HG02885 (cell line): ENCODE data around the gene KPNA1.
A peak's percentile ranks its signal among the peaks of the same experiment; 100 is the strongest.
"Not testable (repeated sequence)": the region's sequence is repeated elsewhere in the genome, so short reads cannot be mapped to it uniquely, and the experiment has no call there.

Experiments
- ATAC-seq: cut with Tn5 transposase; IDR thresholded peaks from one replicate; pipeline ENCODE4 v1.9.1; 2021; ENCODE audit warnings: mild to moderate bottlenecking; ENCODE audit not compliant: unreplicated experiment, poor library complexity

KPNA1 gene

DNA sequence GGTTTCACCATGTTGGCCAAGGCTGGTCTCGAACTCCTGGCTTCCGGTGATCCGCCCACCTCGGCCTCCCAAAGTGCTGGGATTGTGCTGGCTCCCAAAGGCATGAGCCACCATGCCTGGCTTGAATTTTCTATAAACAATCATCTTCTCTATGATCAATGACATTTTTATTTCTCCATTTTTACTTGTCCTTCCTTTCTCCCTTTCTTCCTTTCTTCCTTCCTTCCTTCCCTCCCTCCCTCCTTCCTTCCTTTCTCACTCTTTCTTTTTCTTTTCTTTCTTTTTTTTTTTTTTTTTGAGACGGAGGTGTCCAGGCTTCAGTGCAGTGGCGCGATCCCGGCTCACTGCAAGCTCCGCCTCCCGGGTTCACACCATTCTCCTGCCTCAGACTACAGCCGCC lies 8.6 kb upstream of the KPNA1 start:
- ATAC-seq = no peak

GRCh38 chr3:122520861-122521260 lies 6.1 kb upstream of the KPNA1 start:
- ATAC-seq = no peak

GRCh38 chr3:122519693-122520092 lies 5.0 kb upstream of the KPNA1 start:
- no peak for ATAC-seq

DNA sequence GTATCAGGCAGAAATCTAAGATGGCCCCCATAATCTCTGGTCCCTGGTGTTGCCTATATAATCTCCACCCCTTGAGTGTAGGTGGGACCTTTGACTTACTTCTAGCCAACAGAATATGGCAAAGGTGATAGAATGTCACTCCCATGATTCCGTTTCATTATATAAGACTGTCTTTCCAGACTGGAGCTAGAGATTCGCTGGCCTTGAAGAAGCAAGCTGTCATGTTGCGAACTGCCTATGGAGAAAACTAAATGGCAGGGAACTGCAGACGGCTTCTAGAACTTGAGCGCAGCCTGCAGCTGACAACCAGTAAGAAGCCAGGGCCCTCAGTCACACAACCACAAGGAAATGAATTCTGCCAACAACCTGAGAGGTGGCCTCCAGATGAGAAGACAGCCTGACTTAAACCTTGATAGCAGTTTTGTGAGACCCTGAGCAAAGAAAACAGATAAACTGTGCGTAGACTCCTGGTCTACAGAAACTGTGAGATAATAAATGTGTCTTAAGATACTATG lies 2.2 kb upstream of the KPNA1 start:
- no peak for ATAC-seq

- ATAC-seq = no peak
Measured at GRCh38 chr3:122515870-122516269, 1.1 kb upstream of the KPNA1 start.

DNA sequence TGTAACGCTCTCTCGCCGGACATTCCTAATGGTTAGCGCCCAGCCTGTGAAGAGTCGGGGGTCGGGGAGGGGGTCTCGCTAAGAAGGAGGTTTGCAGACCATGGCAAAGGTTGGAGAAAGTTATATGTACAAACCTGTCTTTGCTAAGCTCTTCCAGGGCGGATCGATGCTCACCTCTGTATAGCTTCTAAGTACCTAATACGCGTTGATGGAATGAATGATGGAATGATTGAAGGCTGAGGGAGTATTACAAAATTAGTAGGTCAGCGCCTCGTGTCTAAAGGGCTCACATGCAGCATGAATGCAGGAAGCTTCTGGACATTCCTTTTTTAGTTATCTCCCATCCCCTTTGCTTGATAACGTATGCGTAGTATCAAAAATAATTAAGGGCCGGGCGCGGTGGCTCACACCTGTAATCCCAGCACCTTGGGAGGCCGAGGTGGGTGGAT lies 305 bp upstream of the KPNA1 start:
- no peak for ATAC-seq

DNA sequence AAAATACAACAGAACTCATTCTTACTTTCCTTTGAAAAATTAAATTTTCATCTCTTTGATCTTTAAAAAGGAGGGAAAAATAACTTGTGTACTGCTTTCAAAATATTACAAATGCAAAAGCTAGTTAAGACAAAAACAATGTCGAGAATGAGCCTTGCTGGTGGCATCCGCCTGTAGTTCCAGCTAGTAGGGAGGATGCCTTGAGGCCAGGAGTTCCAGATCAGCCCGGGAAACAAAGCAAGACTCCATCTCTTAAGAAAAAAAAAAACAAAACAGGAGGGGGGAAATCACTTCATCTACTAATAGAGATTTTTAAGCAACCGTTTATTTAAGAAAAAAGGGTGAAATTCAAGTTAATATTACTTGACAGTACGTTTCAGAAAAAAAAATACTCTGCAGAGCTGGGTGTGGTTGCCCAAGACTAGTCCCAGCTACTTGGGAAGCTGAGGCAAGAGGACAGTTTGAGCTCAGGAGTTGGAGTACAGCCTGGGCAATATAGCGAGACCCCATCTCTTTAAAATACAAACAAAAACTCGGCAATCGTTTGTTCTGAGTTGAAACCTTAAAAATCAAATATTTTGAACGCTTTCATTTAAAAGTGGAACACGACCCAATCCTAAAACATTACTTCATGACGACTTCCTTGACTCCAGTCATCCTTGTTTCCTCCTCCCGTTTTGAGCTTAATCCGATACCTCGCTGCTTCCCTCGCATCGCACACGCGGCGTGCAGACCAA lies 1.2 kb downstream of the KPNA1 start:
- no peak for ATAC-seq

DNA sequence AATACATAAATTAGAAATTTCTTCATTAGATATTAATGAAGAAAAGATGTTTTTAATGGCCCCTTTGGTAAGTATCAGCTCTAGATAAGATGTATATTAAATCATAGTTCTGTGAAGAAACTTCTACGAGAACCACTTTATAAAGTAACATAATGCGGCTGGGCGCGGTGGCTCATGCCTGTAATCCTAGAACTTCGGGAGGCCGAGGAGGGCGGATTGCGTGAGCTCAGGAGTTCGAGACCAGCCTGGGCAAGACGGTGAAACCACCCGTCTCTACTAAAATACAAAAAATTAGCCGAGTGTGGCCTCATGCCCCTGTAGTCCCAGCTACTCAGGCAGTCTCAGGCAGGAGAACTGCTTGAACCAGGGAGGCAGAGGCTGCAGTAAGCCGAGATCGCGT lies 2.5 kb downstream of the KPNA1 start:
- no peak for ATAC-seq

DNA sequence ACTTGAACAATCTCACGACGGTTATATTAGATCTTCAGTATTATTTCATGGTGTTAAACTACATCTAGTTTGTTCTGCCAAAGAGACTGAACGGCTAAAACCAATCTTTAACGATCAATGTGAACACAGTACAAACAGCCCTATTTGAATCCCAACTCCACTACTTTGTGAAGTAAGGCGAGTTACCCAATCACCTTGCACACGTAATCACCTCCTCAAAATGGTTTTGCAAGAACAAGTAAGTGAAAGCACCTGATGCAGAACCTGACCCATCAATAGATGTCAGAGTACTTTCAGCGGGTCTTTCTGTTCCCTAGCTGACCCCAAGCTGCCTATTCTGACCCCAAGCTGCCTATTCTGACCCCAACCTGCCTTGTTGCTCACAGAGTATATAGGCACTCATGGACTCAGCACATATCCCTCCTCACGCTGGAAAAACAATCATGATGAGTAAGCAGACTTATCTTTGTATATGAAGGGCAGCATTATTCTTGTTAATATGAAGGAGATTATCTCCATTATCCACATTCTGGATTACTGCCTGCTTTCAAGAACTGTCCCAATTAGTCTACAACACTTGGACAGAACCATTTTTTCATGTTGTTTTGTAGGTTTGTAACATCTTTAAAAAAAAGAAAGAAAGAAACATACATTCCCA lies 3.7 kb downstream of the KPNA1 start:
- ATAC-seq = no peak

- ATAC-seq = peak; percentile 52
Measured at GRCh38 chr3:122508944-122509343, 5.8 kb downstream of the KPNA1 start.

DNA sequence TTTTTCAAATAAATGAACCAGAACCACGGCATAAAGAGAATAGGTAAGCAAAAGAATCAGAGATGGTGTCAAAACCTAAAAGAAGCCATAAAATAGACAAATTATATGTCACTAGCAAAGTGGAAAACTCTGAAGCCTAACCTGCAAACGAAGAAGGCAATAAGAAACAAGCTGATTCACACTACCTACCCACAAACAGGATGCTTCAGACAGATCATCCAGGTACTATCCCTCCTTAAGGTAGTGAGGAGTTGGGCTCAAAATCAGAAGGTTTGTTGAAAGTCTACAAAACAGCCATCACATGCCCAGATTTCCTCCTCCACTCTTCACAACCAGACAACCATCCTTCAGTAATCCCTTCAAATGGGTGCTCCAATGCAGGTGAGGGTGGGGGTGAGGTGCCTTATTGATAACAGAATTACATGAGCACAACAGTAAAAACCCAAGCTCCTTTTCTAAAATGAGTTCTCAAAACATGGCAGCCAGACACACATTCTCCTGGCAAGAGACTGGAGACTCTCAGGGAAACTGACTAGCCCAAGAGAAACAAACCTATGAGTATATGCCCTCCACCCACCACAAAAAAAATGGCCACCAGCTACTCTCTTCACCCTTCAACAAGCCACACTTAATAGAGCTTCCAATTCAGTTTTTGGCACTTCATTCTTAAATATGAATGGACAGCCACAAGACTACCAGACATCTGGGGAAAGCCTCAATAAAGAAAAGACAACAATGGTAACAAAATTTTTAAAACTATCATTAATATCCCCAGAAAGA lies 6.4 kb downstream of the KPNA1 start:
- no peak for ATAC-seq

DNA sequence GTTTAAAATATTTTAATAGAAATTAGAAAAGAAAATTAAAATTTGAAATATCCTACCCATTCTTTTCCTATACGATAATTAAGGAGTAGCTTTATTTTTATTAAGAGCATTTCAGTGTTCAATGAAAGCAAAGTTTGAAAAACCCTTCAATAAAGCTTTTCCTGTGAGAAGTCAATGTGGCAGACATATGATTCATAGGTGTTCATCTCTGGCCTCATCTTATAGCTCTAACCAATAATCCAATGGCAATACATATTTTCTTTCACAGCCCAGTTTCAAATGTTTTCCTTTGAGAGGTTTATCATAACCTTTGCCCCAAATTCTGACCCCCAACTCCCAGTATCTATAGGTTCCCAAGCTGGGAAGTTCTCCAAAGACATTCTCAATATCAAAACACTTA lies 8.3 kb downstream of the KPNA1 start:
- no peak for ATAC-seq

DNA sequence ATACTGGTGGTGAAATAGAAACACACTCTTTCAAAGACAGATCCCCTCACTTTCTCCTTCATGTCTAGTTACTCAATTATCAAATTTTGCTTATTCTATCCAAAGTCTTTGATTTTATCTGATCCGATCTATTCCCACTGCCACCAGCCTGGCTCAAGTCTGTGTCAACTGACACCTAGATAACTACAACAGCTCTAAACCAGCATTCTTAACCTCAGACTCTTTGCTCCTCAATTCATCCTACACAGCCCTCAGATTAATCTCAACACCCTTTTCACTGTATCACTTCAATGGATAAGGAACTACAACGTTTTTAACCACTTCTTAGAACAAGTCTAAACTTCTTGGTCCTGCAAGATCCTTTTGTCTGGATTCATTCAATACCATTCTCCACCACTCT lies 9.1 kb downstream of the KPNA1 start:
- no peak for ATAC-seq

GRCh38 chr3:122502941-122503340 lies 11.8 kb downstream of the KPNA1 start:
- no peak for ATAC-seq

GRCh38 chr3:122502139-122502538 lies 12.6 kb downstream of the KPNA1 start:
- no peak for ATAC-seq

DNA sequence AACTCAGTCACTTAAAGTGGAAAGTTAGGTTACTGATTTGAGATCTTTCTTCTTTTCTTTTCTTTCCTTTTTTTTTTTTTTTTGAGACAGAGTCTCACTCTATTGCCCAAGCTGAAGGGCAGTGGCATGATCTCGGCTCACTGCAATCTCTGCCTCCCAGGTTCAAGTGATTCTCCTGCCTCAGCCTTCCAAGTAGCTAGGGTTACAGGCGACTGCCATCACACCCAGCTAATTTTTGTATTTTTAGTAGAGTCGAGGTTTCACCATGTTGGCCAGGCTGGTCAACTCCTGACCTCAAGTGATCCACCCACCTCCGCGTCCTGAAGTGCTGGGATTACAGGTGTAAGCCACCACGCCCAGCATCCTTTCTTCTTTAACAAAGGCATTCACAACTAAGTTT lies 13.8 kb downstream of the KPNA1 start:
- not testable (repeated sequence) for ATAC-seq

DNA sequence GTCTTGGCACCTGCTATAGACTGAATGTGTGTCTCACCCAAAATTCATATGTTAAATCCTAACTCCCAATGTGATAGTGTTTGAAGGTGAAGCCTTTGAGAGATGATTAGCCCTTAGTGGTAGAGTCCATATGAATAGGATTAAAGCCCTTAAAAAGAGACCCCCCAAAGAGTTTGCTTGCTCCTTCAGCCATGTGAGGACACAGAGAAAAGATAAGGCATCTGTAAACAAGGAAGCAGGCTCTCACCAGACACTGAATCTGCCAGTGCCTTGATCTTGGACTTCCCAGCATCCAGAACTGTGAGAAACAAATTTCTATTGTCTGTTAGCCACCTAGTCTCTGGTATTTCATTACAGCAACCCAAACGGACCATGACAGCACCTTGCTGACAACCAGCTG lies 16.6 kb downstream of the KPNA1 start:
- no peak for ATAC-seq

GRCh38 chr3:122497425-122497824 lies 17.3 kb downstream of the KPNA1 start:
- peak; percentile 75 for ATAC-seq

DNA sequence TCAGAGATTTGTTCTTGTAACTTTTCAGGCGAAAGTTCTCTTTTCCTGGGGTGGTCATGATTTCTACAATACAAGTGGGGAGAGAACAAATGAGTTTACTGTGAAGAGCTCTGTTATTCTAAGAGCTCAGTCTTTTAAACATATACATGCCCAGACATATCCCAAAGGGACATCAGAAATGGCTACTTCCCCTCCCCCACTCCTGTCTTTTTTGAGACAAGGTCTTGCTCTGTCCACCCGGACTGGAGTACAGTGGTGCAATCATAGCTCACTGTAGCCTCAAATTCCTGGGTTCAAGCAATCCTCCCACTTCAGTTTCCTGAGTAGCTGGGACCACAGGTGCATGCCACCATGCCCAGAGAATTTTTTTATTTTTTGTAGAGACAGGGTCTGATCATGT lies 18.2 kb downstream of the KPNA1 start:
- no peak for ATAC-seq

GRCh38 chr3:122493296-122493695 lies 21.4 kb downstream of the KPNA1 start:
- no peak for ATAC-seq
